ENCODE measurements around the gene CASP6.

GRCh38 chr4:109713500-109713899 lies 10.3 kb upstream of the CASP6 start:
- TF ChIP-seq EZH2phosphoT487 (IDR thresholded peaks at IDR 0.05; ENCODE audit: insufficient read depth, low read depth) (no peak), EZH2 (IDR thresholded peaks at IDR 0.05; ENCODE audit: insufficient read depth, poor library complexity, severe bottlenecking) (no peak)
